DND-41 (cell line): Measurements from ENCODE around the gene EYS.
A peak's percentile ranks its signal among the peaks of the same experiment; 100 is the strongest.

Experiments used
- ATAC-seq: fragments of 200-7000 bp; cut with Tn5 transposase; 3 replicates; pipeline ENCODE4 v1.9.1; 2021; ENCODE audit warnings: low read depth; ENCODE audit not compliant: insufficient read depth
- DNase-seq: peaks from one replicate; pipeline ENCODE4 v3.0.0-alpha.2; 2020
- H2AFZ ChIP-seq: 2 replicates; pipeline ENCODE4 v1.6.0; 2012; ENCODE audit warnings: low read depth, low read length
- H3K27ac ChIP-seq: 2 replicates; pipeline ENCODE4 v1.5.1; 2012; ENCODE audit warnings: low read length, inconsistent platforms
- H3K27me3 ChIP-seq: fragments of 200-600 bp; sonication (generic); 2 replicates; pipeline ENCODE4 v1.6.0; 2012; ENCODE audit warnings: low read length, mild to moderate bottlenecking, inconsistent platforms; ENCODE audit not compliant: insufficient read depth, poor library complexity
- H3K36me3 ChIP-seq: 2 replicates; pipeline ENCODE4 v1.5.1; 2012; ENCODE audit warnings: low read length, inconsistent platforms; ENCODE audit not compliant: insufficient read depth
- H3K4me1 ChIP-seq: 2 replicates; pipeline ENCODE4 v1.5.1; 2012; ENCODE audit warnings: mild to moderate bottlenecking, low read length; ENCODE audit not compliant: insufficient read depth
- H3K4me2 ChIP-seq: 2 replicates; pipeline ENCODE4 v1.6.0; 2012; ENCODE audit warnings: mild to moderate bottlenecking, moderate library complexity, low read length, inconsistent platforms; ENCODE audit not compliant: insufficient read depth
- H3K4me3 ChIP-seq, 2 experiments: fragments of 200-600 bp in 1 of 2; shearing (Covaris generic) in 1 of 2; 2 replicates each; pipeline ENCODE4 v1.5.1; 2012 to 2016; ENCODE audit warnings: inconsistent platforms in 2 of 2, low read length in 2 of 2, mild to moderate bottlenecking in 2 of 2, low read depth in 1 of 2, moderate library complexity in 1 of 2
- H3K79me2 ChIP-seq: 2 replicates; pipeline ENCODE4 v1.6.0; 2012; ENCODE audit warnings: low read length, inconsistent platforms; ENCODE audit not compliant: insufficient read depth
- H3K9ac ChIP-seq: 2 replicates; pipeline ENCODE4 v1.6.0; 2012; ENCODE audit warnings: low read depth, mild to moderate bottlenecking, inconsistent platforms, low read length, moderate library complexity
- H3K9me3 ChIP-seq: 2 replicates; pipeline ENCODE4 v1.5.1; 2012; ENCODE audit warnings: low read length, moderate library complexity, mild to moderate bottlenecking, inconsistent platforms; ENCODE audit not compliant: insufficient read depth, severe bottlenecking
- H4K20me1 ChIP-seq: 2 replicates; pipeline ENCODE4 v1.6.0; 2012; ENCODE audit warnings: low read length; ENCODE audit not compliant: insufficient read depth
- CTCF ChIP-seq: IDR thresholded peaks from 2 replicates; pipeline ENCODE4 v1.5.1; 2012; ENCODE audit warnings: borderline replicate concordance, low read length, moderate library complexity, mild to moderate bottlenecking; ENCODE audit not compliant: poor library complexity, severe bottlenecking; ENCODE audit errors: extremely low read depth
- EZH2 ChIP-seq: IDR thresholded peaks from 3 replicates; pipeline ENCODE4 v1.6.1; 2012; ENCODE audit warnings: borderline replicate concordance, low read depth, mild to moderate bottlenecking, moderate library complexity, low read length, inconsistent platforms; ENCODE audit not compliant: severe bottlenecking

The EYS gene

GRCh38 chr6:63926258-63926780 lies 1780.7 kb downstream of the EYS start:
- Histone ChIP-seq H3K27me3 (no peaks in the 10 kb centered on the region), H3K4me1 (no peaks in the 10 kb centered on the region), H2AFZ (no peak overlapping the region), H3K27ac (no peak overlapping the region), H3K9me3 (no peaks in the 10 kb centered on the region), H3K79me2 (no peaks in the 10 kb centered on the region), H4K20me1 (no peaks in the 10 kb centered on the region), H3K4me2 (no peak overlapping the region), H3K36me3 (no peaks in the 10 kb centered on the region), H3K9ac (no peak overlapping the region), H3K4me3 (no peak overlapping the region)
- DNase-seq (no peak), ATAC-seq (no peak)
- TF ChIP-seq EZH2 (no peak), CTCF (no peak)

GRCh38 chr6:63923139-63923739 lies 1783.8 kb downstream of the EYS start:
- peak; percentile 55; the same call in 1 of the 3 replicates for ATAC-seq
- no peak overlapping the region for H2AFZ ChIP-seq
- H3K4me2 ChIP-seq: no peak overlapping the region
- no peaks in the 10 kb centered on the region for H3K36me3 ChIP-seq
- H3K4me3 ChIP-seq: no peak overlapping the region
- H3K27ac ChIP-seq: no peak overlapping the region
- no peaks in the 10 kb centered on the region for H3K9me3 ChIP-seq
- no peaks in the 10 kb centered on the region for H4K20me1 ChIP-seq
- TF ChIP-seq EZH2 (no peak), CTCF (peak; percentile 76)
- H3K79me2 ChIP-seq: no peaks in the 10 kb centered on the region
- no peak overlapping the region for H3K9ac ChIP-seq
- DNase-seq: no peak
- no peaks in the 10 kb centered on the region for H3K27me3 ChIP-seq
- no peaks in the 10 kb centered on the region for H3K4me1 ChIP-seq

- no peak for DNase-seq
- H3K27ac ChIP-seq: no peak overlapping the region
These were observed 1787.4 kb downstream of the EYS start for GRCh38 chr6:63919556-63920110.

More at GRCh38 chr6:63919556-63920110, 1787.4 kb downstream of the EYS start:
- Histone ChIP-seq H4K20me1 (no peaks in the 10 kb centered on the region), H3K36me3 (no peaks in the 10 kb centered on the region), H3K4me3 (no peak overlapping the region), H3K4me2 (no peak overlapping the region), H3K4me1 (no peaks in the 10 kb centered on the region), H2AFZ (no peak overlapping the region), H3K9ac (no peak overlapping the region), H3K79me2 (no peaks in the 10 kb centered on the region), H3K9me3 (no peaks in the 10 kb centered on the region), H3K27me3 (no peaks in the 10 kb centered on the region)
- TF ChIP-seq EZH2 (no peak), CTCF (no peak)
- no peak for ATAC-seq
